ENCODE data around the gene SPATA17. TPM values are rescaled to one million over a fixed set of nuclear protein-coding genes. Genes with fewer than 3 reads are reported as not detected.

SPATA17 gene
- total RNA-seq, 6 experiments from 2014 or later, result 0.24 to 0.31 TPM; not detected in 4

DNA sequence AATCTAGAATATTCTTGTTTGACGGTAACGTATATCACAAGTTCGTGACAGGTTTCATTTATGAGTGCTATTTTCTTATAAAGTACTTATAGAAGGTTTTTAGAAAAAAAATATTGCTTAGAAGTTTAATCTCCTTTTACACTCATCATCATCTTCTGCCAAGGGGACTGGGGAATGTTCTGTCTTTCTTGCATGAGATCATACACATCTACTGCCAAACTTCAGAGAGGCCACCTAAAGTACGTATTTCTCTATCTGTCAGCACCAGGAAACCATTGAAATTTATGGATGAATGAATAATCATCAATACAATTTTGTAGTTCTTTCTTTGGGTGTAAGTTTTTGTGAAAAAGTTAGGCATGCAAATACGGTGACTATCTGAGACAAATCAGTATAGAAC, 245.8 kb downstream of the SPATA17 start:
- Histone ChIP-seq H3K9me3 (no peaks in the 10 kb centered on the region), H3K4me1 (no peaks in the 10 kb centered on the region), H3K4me3 (no peak overlapping the region), H3K36me3 (no peaks in the 10 kb centered on the region), H3K27me3 (no peaks in the 10 kb centered on the region), H3K27ac (no peak overlapping the region)
- DNase-seq, result no peak
- ATAC-seq, result no peak
- TF ChIP-seq POLR2A (IDR thresholded peaks at IDR 0.05) (no peak), CTCF (IDR thresholded peaks at IDR 0.05) (no peak)
- intact Hi-C loops (cut with DNase I), result no loop called here
- 58% methylated on average over 5 of the region's 5 CpGs for WGBS (ENCODE audit: insufficient coverage, low coverage, low lambda C conversion rate, missing lambda C conversion rate)

- TF ChIP-seq CTCF (IDR thresholded peaks at IDR 0.05) (no peak), POLR2A (IDR thresholded peaks at IDR 0.05) (no peak)
- DNase-seq (no peak), ATAC-seq (no peak)
- H3K27me3 ChIP-seq, result no peaks in the 10 kb centered on the region
- H3K9me3 ChIP-seq, result no peaks in the 10 kb centered on the region
- no peaks in the 10 kb centered on the region for H3K36me3 ChIP-seq
- H3K4me1 ChIP-seq, result no peaks in the 10 kb centered on the region
- H3K4me3 ChIP-seq, result no peak overlapping the region
- no peak overlapping the region for H3K27ac ChIP-seq
- intact Hi-C loops (cut with DNase I), result no loop called here
Measured at GRCh38 chr1:217881131-217881543, 250.0 kb downstream of the SPATA17 start.

GRCh38 chr1:217881607-217882332, 250.6 kb downstream of the SPATA17 start:
- no peak overlapping the region for H3K4me3 ChIP-seq
- no peak for TF ChIP-seq CTCF (IDR thresholded peaks at IDR 0.05)
- TF ChIP-seq POLR2A (IDR thresholded peaks at IDR 0.05), result no peak
- WGBS (ENCODE audit: insufficient coverage, low coverage, low lambda C conversion rate, missing lambda C conversion rate), result 36% methylated on average over 3 of the region's 5 CpGs

GRCh38 chr1:217885181-217885580, 254.0 kb downstream of the SPATA17 start:
- intact Hi-C loops (cut with DNase I), result no loop called here
- H3K4me3 ChIP-seq, result no peak overlapping the region
- ATAC-seq (no peak), DNase-seq (no peak)
- H3K4me1 ChIP-seq, result no peaks in the 10 kb centered on the region
- H3K27me3 ChIP-seq, result no peaks in the 10 kb centered on the region
- H3K27ac ChIP-seq, result no peak overlapping the region
- no peak for TF ChIP-seq POLR2A (IDR thresholded peaks at IDR 0.05)
- H3K9me3 ChIP-seq, result no peaks in the 10 kb centered on the region
- WGBS (ENCODE audit: insufficient coverage, low coverage, low lambda C conversion rate, missing lambda C conversion rate), result 34% methylated on average over 3 of the region's 3 CpGs
- H3K36me3 ChIP-seq, result no peaks in the 10 kb centered on the region

More at GRCh38 chr1:217881607-217882332, 250.6 kb downstream of the SPATA17 start:
- Histone ChIP-seq H3K36me3 (no peaks in the 10 kb centered on the region), H3K4me1 (no peaks in the 10 kb centered on the region), H3K9me3 (no peaks in the 10 kb centered on the region), H3K27ac (no peak overlapping the region), H3K27me3 (no peaks in the 10 kb centered on the region)
- DNase-seq (no peak), ATAC-seq (no peak)
- intact Hi-C loops (cut with DNase I), result no loop called here

GRCh38 chr1:217888328-217888727, 257.2 kb downstream of the SPATA17 start:
- 40% methylated on average over 2 of the region's 2 CpGs for WGBS (ENCODE audit: insufficient coverage, low coverage, low lambda C conversion rate, missing lambda C conversion rate)
- DNase-seq (no peak), ATAC-seq (no peak)
- no peaks in the 10 kb centered on the region for H3K9me3 ChIP-seq
- no peaks in the 10 kb centered on the region for H3K27me3 ChIP-seq
- TF ChIP-seq CTCF (IDR thresholded peaks at IDR 0.05) (no peak), POLR2A (IDR thresholded peaks at IDR 0.05) (no peak)
- no peaks in the 10 kb centered on the region for H3K4me1 ChIP-seq
- no peaks in the 10 kb centered on the region for H3K36me3 ChIP-seq
- no peak overlapping the region for H3K27ac ChIP-seq
- no peak overlapping the region for H3K4me3 ChIP-seq
- intact Hi-C loops (cut with DNase I), result no loop called here

All from right lobe of liver (tissue), 6 donors.